ENCODE data around the gene CEP104.
"Not testable (repeated sequence)": the region's sequence is repeated elsewhere in the genome, so short reads cannot be mapped to it uniquely, and the experiment has no call there.

The CEP104 gene

GRCh38 chr1:3816331-3817137 lies 40.5 kb downstream of the CEP104 start:
- no peaks in the 10 kb centered on the region for H3K27me3 Mint-ChIP-seq
- no peak overlapping the region for H3K4me3 Mint-ChIP-seq
- no peak overlapping the region for H3K27ac Mint-ChIP-seq
- H3K9me3 Mint-ChIP-seq, result no peaks in the 10 kb centered on the region
- peaks cover 56% of the 10 kb centered on the region for H3K36me3 Mint-ChIP-seq (ENCODE audit: low read depth)
- H3K4me1 Mint-ChIP-seq (ENCODE audit: low read depth), result no peaks in the 10 kb centered on the region
- DNase-seq, result no peak

GRCh38 chr1:3814771-3815561 lies 42.0 kb downstream of the CEP104 start:
- Mint-ChIP-seq H3K36me3 (ENCODE audit: low read depth) (peaks cover 41% of the 10 kb centered on the region), H3K9me3 (no peaks in the 10 kb centered on the region), H3K4me1 (ENCODE audit: low read depth) (no peaks in the 10 kb centered on the region), H3K27me3 (no peaks in the 10 kb centered on the region), H3K4me3 (no peak overlapping the region), H3K27ac (no peak overlapping the region)
- DNase-seq, result no peak

GRCh38 chr1:3814065-3814464 lies 42.9 kb downstream of the CEP104 start:
- no peaks in the 10 kb centered on the region for H3K27me3 Mint-ChIP-seq
- H3K4me3 Mint-ChIP-seq, result no peak overlapping the region
- peaks cover 36% of the 10 kb centered on the region for H3K36me3 Mint-ChIP-seq (ENCODE audit: low read depth)
- no peaks in the 10 kb centered on the region for H3K9me3 Mint-ChIP-seq
- H3K27ac Mint-ChIP-seq, result peak overlapping the region; percentile 50
- H3K4me1 Mint-ChIP-seq (ENCODE audit: low read depth), result no peaks in the 10 kb centered on the region
- no peak for DNase-seq

GRCh38 chr1:3811595-3811911 lies 45.5 kb downstream of the CEP104 start:
- Mint-ChIP-seq H3K27me3 (no peaks in the 10 kb centered on the region), H3K27ac (no peak overlapping the region), H3K4me1 (ENCODE audit: low read depth) (no peaks in the 10 kb centered on the region), H3K9me3 (no peaks in the 10 kb centered on the region), H3K4me3 (no peak overlapping the region), H3K36me3 (ENCODE audit: low read depth) (peaks cover 26% of the 10 kb centered on the region)
- DNase-seq, result no peak

- not testable (repeated sequence) for H3K9me3 Mint-ChIP-seq; H3K4me1 Mint-ChIP-seq (ENCODE audit: low read depth); H3K27me3 Mint-ChIP-seq; H3K27ac Mint-ChIP-seq; H3K4me3 Mint-ChIP-seq; DNase-seq
- H3K36me3 Mint-ChIP-seq (ENCODE audit: low read depth), result peaks cover 15% of the 10 kb centered on the region
Observed at GRCh38 chr1:3810149-3810761, 46.8 kb downstream of the CEP104 start.

GRCh38 chr1:3809680-3810079 lies 47.3 kb downstream of the CEP104 start:
- Mint-ChIP-seq H3K36me3 (ENCODE audit: low read depth) (peaks cover 9% of the 10 kb centered on the region), H3K27me3 (peaks cover 5% of the 10 kb centered on the region), H3K9me3 (no peaks in the 10 kb centered on the region), H3K4me3 (no peak overlapping the region), H3K27ac (no peak overlapping the region), H3K4me1 (ENCODE audit: low read depth) (no peaks in the 10 kb centered on the region)
- no peak for DNase-seq

- Mint-ChIP-seq H3K9me3 (no peaks in the 10 kb centered on the region), H3K27me3 (peaks cover 20% of the 10 kb centered on the region), H3K36me3 (ENCODE audit: low read depth) (no peaks in the 10 kb centered on the region), H3K27ac (no peak overlapping the region), H3K4me1 (ENCODE audit: low read depth) (no peaks in the 10 kb centered on the region), H3K4me3 (no peak overlapping the region)
- no peak for DNase-seq
Observed at GRCh38 chr1:3807769-3808168, 49.2 kb downstream of the CEP104 start.

GRCh38 chr1:3805038-3805437 lies 52.0 kb downstream of the CEP104 start:
- no peak for DNase-seq
- H3K36me3 Mint-ChIP-seq (ENCODE audit: low read depth), result no peaks in the 10 kb centered on the region
- H3K27me3 Mint-ChIP-seq, result peaks cover 38% of the 10 kb centered on the region
- H3K4me1 Mint-ChIP-seq (ENCODE audit: low read depth), result peaks cover 11% of the 10 kb centered on the region
- no peaks in the 10 kb centered on the region for H3K9me3 Mint-ChIP-seq
- H3K4me3 Mint-ChIP-seq, result no peak overlapping the region
- no peak overlapping the region for H3K27ac Mint-ChIP-seq

GRCh38 chr1:3804627-3804944 lies 52.4 kb downstream of the CEP104 start:
- DNase-seq; H3K27ac Mint-ChIP-seq; H3K9me3 Mint-ChIP-seq; H3K4me3 Mint-ChIP-seq; H3K36me3 Mint-ChIP-seq (ENCODE audit: low read depth): not testable (repeated sequence)
- H3K27me3 Mint-ChIP-seq, result peaks cover 42% of the 10 kb centered on the region
- peaks cover 11% of the 10 kb centered on the region for H3K4me1 Mint-ChIP-seq (ENCODE audit: low read depth)

- no peak for DNase-seq
- H3K36me3 Mint-ChIP-seq (ENCODE audit: low read depth), result no peaks in the 10 kb centered on the region
- no peak overlapping the region for H3K4me3 Mint-ChIP-seq
- peaks cover 44% of the 10 kb centered on the region for H3K27me3 Mint-ChIP-seq
- H3K4me1 Mint-ChIP-seq (ENCODE audit: low read depth), result peaks cover 11% of the 10 kb centered on the region
- H3K27ac Mint-ChIP-seq, result no peak overlapping the region
- H3K9me3 Mint-ChIP-seq, result no peaks in the 10 kb centered on the region
Observed at GRCh38 chr1:3803905-3804626, 52.9 kb downstream of the CEP104 start.

- H3K9me3 Mint-ChIP-seq; DNase-seq; H3K36me3 Mint-ChIP-seq (ENCODE audit: low read depth); H3K4me3 Mint-ChIP-seq: not testable (repeated sequence)
- Mint-ChIP-seq H3K27ac (peak overlapping the region; percentile 75), H3K27me3 (peaks cover 44% of the 10 kb centered on the region), H3K4me1 (ENCODE audit: low read depth) (peaks cover 21% of the 10 kb centered on the region)
Observed at GRCh38 chr1:3800795-3801194, 56.2 kb downstream of the CEP104 start.

- DNase-seq, result no peak
- Mint-ChIP-seq H3K27ac (no peak overlapping the region), H3K27me3 (peaks cover 43% of the 10 kb centered on the region), H3K4me3 (no peak overlapping the region), H3K36me3 (ENCODE audit: low read depth) (peaks cover 10% of the 10 kb centered on the region), H3K9me3 (no peaks in the 10 kb centered on the region), H3K4me1 (ENCODE audit: low read depth) (peaks cover 25% of the 10 kb centered on the region)
Observed at GRCh38 chr1:3799976-3800685, 56.9 kb downstream of the CEP104 start.

GRCh38 chr1:3796215-3797061 lies 60.6 kb downstream of the CEP104 start, which contains the start of gene LRRC47:
Gene LRRC47 (minus strand): TSS chr1:3796498. CDS start chr1:3796476, 22 bp downstream.
- Mint-ChIP-seq H3K27ac (peak within 1 kb of the TSS; percentile 94), H3K4me3 (peak within 1 kb of the TSS; percentile 92), H3K4me1 (ENCODE audit: low read depth) (peaks cover 55% of the 10 kb centered on the region), H3K27me3 (peaks cover 17% of the 10 kb centered on the region), H3K9me3 (no peaks in the 10 kb centered on the region), H3K36me3 (ENCODE audit: low read depth) (peaks cover 36% of the 10 kb centered on the region)
- peak; percentile 96 for DNase-seq

Data from activated T-cell treated with anti-CD3 and anti-CD28 coated beads, Interleukin-2, amount 50 U/mL, for 24 hours (primary cell).